Measurements from ENCODE around the gene SNAPC3.
"Not testable (repeated sequence)": the region's sequence is repeated elsewhere in the genome, so short reads cannot be mapped to it uniquely, and the experiment has no call there.

The SNAPC3 gene

GRCh38 chr9:15422372-15423230, at the start of gene SNAPC3:
Gene SNAPC3 (plus strand): TSS chr9:15422876. CDS start chr9:15422880, 4 bp downstream.
- H3K4me3 ChIP-seq (ENCODE audit: control insufficient read depth, low read depth, low read length): peak within 1 kb of the TSS; percentile 85
- peak; percentile 69 for DNase-seq (ENCODE audit: low read depth)
- TF ChIP-seq CTCF (IDR thresholded peaks at IDR 0.05; ENCODE audit: control insufficient read depth, insufficient read depth, low read depth, low read length, missing control alignments): peak; percentile 0

GRCh38 chr9:15373881-15374280, 48.8 kb upstream of the SNAPC3 start:
- no peak for TF ChIP-seq CTCF (IDR thresholded peaks at IDR 0.05; ENCODE audit: control insufficient read depth, insufficient read depth, low read depth, low read length, missing control alignments)
- no peak overlapping the region for H3K4me3 ChIP-seq (ENCODE audit: control insufficient read depth, low read depth, low read length)
- no peak for DNase-seq (ENCODE audit: low read depth)

- no peak overlapping the region for H3K4me3 ChIP-seq (ENCODE audit: control insufficient read depth, low read depth, low read length)
- DNase-seq (ENCODE audit: low read depth): no peak
- no peak for TF ChIP-seq CTCF (IDR thresholded peaks at IDR 0.05; ENCODE audit: control insufficient read depth, insufficient read depth, low read depth, low read length, missing control alignments)
These were observed 48.4 kb upstream of the SNAPC3 start for GRCh38 chr9:15374310-15374709.

GRCh38 chr9:15374825-15375224, 47.9 kb upstream of the SNAPC3 start:
- no peak for DNase-seq (ENCODE audit: low read depth)
- no peak for TF ChIP-seq CTCF (IDR thresholded peaks at IDR 0.05; ENCODE audit: control insufficient read depth, insufficient read depth, low read depth, low read length, missing control alignments)
- H3K4me3 ChIP-seq (ENCODE audit: control insufficient read depth, low read depth, low read length): no peak overlapping the region

- TF ChIP-seq CTCF (IDR thresholded peaks at IDR 0.05; ENCODE audit: control insufficient read depth, insufficient read depth, low read depth, low read length, missing control alignments): no peak
- no peak overlapping the region for H3K4me3 ChIP-seq (ENCODE audit: control insufficient read depth, low read depth, low read length)
- DNase-seq (ENCODE audit: low read depth): no peak
These were observed 44.8 kb upstream of the SNAPC3 start for GRCh38 chr9:15377625-15378540.

- DNase-seq (ENCODE audit: low read depth); H3K4me3 ChIP-seq (ENCODE audit: control insufficient read depth, low read depth, low read length): not testable (repeated sequence)
These were observed 43.4 kb upstream of the SNAPC3 start for GRCh38 chr9:15379317-15379716.

- H3K4me3 ChIP-seq (ENCODE audit: control insufficient read depth, low read depth, low read length); DNase-seq (ENCODE audit: low read depth): not testable (repeated sequence)
These were observed 42.8 kb upstream of the SNAPC3 start for GRCh38 chr9:15379888-15380287.
